Neural cell (in vitro differentiated cells): ENCODE measurements around the gene GINS3.

Experiments used
- CTCF ChIP-seq: fragments of 450-650 bp; IDR thresholded peaks from 2 replicates; pipeline ENCODE4 v1.5.1; 2014; ENCODE audit warnings: antibody characterized with exemption, mild to moderate bottlenecking, moderate library complexity; ENCODE audit not compliant: poor library complexity, severe bottlenecking
- EP300 ChIP-seq: fragments of 450-650 bp; conservative IDR thresholded peaks from 2 replicates; pipeline ENCODE4 v1.6.1; 2014; ENCODE audit warnings: antibody characterized with exemption, mild to moderate bottlenecking, moderate library complexity; ENCODE audit not compliant: poor library complexity, severe bottlenecking
- POLR2AphosphoS5 ChIP-seq: IDR thresholded peaks from 2 replicates; pipeline ENCODE4 v1.6.1; 2012
- TAF1 ChIP-seq: IDR thresholded peaks from 2 replicates; pipeline ENCODE4 v1.6.1; 2012; ENCODE audit warnings: low read depth

GRCh38 chr16:58381661-58382060 is 10.6 kb upstream of the GINS3 start:
- TF ChIP-seq CTCF, result no peak
- TF ChIP-seq EP300, result no peak
- TF ChIP-seq POLR2AphosphoS5, result no peak
- TF ChIP-seq TAF1, result no peak
